Gastrocnemius medialis (tissue), 4 donors: ENCODE results near the gene NEDD4L.

Experiments
- CTCF ChIP-seq, 5 experiments: fragments of 450-650 bp in 3 of 5; fragments of 200-600 bp in 2 of 5; sonication (generic) in 2 of 5; IDR thresholded peaks in 4 of 5; conservative IDR thresholded peaks in 1 of 5; 1 replicate in 4 of 5; 2 replicates in 1 of 5; pipeline ENCODE4 v1.5.1; 2016 to 2019; ENCODE audit warnings: antibody characterized with exemption in 5 of 5, mild to moderate bottlenecking in 3 of 5, moderate library complexity in 3 of 5
- POLR2A ChIP-seq, 2 donors: fragments of 450-650 bp; IDR thresholded peaks; one replicate each; pipeline ENCODE4 v1.6.1; 2017; ENCODE audit warnings: antibody characterized with exemption in 2 of 2, mild to moderate bottlenecking in 2 of 2, moderate library complexity in 2 of 2

GRCh38 chr18:58028109-58028784 is 15.8 kb upstream of the NEDD4L start:
- TF ChIP-seq POLR2A (IDR thresholded peaks at IDR 0.05) (no peak), CTCF (IDR thresholded peaks at IDR 0.05 in 4 of 5, conservative IDR thresholded peaks at IDR 0.05 in 1 of 5) (no peak)
